Neural cell (in vitro differentiated cells): Measurements from ENCODE around the gene RBM6. TPM values are rescaled to one million over a fixed set of nuclear protein-coding genes. Genes with fewer than 3 reads are reported as not detected.

ENCODE experiments used
- H2AFZ ChIP-seq: fragments of 200-600, 300-800 bp; sonication (generic), shearing (Covaris generic); 2 replicates; pipeline ENCODE4 v1.6.0; 2014; ENCODE audit warnings: low read depth, mild to moderate bottlenecking, antibody characterized with exemption, low read length, moderate library complexity
- H3F3A ChIP-seq: fragments of 200-600 bp; shearing (Covaris generic); 2 replicates; pipeline ENCODE4 v1.6.1; 2016; ENCODE audit warnings: mild to moderate bottlenecking, moderate library complexity, mixed read lengths, antibody characterized with exemption, low read length; ENCODE audit not compliant: insufficient read depth, poor library complexity, severe bottlenecking
- H3K27ac ChIP-seq: fragments of 200-600, 300-800 bp; sonication (generic), shearing (Covaris generic); 2 replicates; pipeline ENCODE4 v1.5.1; 2014; ENCODE audit warnings: mild to moderate bottlenecking, low read length, moderate library complexity
- H3K27me3 ChIP-seq: fragments of 300-800, 200-600 bp; sonication (generic), shearing (Covaris generic); 2 replicates; pipeline ENCODE4 v1.6.0; 2014; ENCODE audit warnings: mild to moderate bottlenecking, low read depth, low read length, moderate library complexity; ENCODE audit not compliant: insufficient read depth
- H3K36me3 ChIP-seq: fragments of 300-800, 200-600 bp; sonication (generic), shearing (Covaris generic); 2 replicates; pipeline ENCODE4 v1.5.1; 2014; ENCODE audit warnings: mild to moderate bottlenecking, antibody characterized with exemption, low read length, moderate library complexity; ENCODE audit not compliant: insufficient read depth
- H3K4me2 ChIP-seq: fragments of 300-800, 200-600 bp; sonication (generic), shearing (Covaris generic); 2 replicates; pipeline ENCODE4 v1.6.0; 2014; ENCODE audit warnings: mild to moderate bottlenecking, low read length
- H3K4me3 ChIP-seq: fragments of 300-800, 200-600 bp; sonication (generic), shearing (Covaris generic); 2 replicates; pipeline ENCODE4 v1.5.1; 2014; ENCODE audit warnings: mild to moderate bottlenecking, low read length, moderate library complexity
- H3K79me2 ChIP-seq: fragments of 200-600 bp; shearing (Covaris generic); replicated peaks from 2 replicates; pipeline ENCODE4 v1.6.0; 2014; ENCODE audit warnings: mild to moderate bottlenecking, low read length, moderate library complexity; ENCODE audit not compliant: insufficient read depth
- H3K9ac ChIP-seq: fragments of 300-800, 200-600 bp; sonication (generic), shearing (Covaris generic); 2 replicates; pipeline ENCODE4 v1.6.1; 2016; ENCODE audit warnings: mild to moderate bottlenecking, low read length, mixed read lengths
- H3K9me2 ChIP-seq: fragments of 200-600 bp; shearing (Covaris generic); 2 replicates; pipeline ENCODE4 v1.6.1; 2016; ENCODE audit warnings: mild to moderate bottlenecking, low read length, mixed read lengths; ENCODE audit not compliant: insufficient read depth
- H3K9me3 ChIP-seq: fragments of 200-600, 300-800 bp; sonication (generic), shearing (Covaris generic); 2 replicates; pipeline ENCODE4 v1.6.1; 2016; ENCODE audit warnings: mild to moderate bottlenecking, mixed run types, low read length, moderate library complexity, mixed read lengths
- H4K20me1 ChIP-seq: fragments of 200-600 bp; shearing (Covaris generic); 2 replicates; pipeline ENCODE4 v1.6.1; 2016; ENCODE audit warnings: mild to moderate bottlenecking, mixed run types; ENCODE audit not compliant: insufficient read depth
- CTCF ChIP-seq: fragments of 450-650 bp; IDR thresholded peaks from 2 replicates; pipeline ENCODE4 v1.5.1; 2014; ENCODE audit warnings: antibody characterized with exemption, mild to moderate bottlenecking, moderate library complexity; ENCODE audit not compliant: poor library complexity, severe bottlenecking
- EP300 ChIP-seq: fragments of 450-650 bp; conservative IDR thresholded peaks from 2 replicates; pipeline ENCODE4 v1.6.1; 2014; ENCODE audit warnings: antibody characterized with exemption, mild to moderate bottlenecking, moderate library complexity; ENCODE audit not compliant: poor library complexity, severe bottlenecking
- EZH2 ChIP-seq: fragments of 200-600, 300-800 bp; shearing (Covaris generic), sonication (generic); IDR thresholded peaks from 2 replicates; pipeline ENCODE4 v1.6.1; 2014; ENCODE audit warnings: antibody characterized with exemption, low read length, borderline replicate concordance, mild to moderate bottlenecking; ENCODE audit not compliant: insufficient read depth, poor library complexity, severe bottlenecking
- MXI1 ChIP-seq: fragments of 450-650 bp; conservative IDR thresholded peaks from 2 replicates; pipeline ENCODE4 v1.6.1; 2014; ENCODE audit warnings: antibody characterized with exemption, mild to moderate bottlenecking; ENCODE audit not compliant: poor library complexity, severe bottlenecking
- POLR2AphosphoS5 ChIP-seq: IDR thresholded peaks from 2 replicates; pipeline ENCODE4 v1.6.1; 2012
- RAD21 ChIP-seq: fragments of 450-650 bp; conservative IDR thresholded peaks from 2 replicates; pipeline ENCODE4 v1.6.1; 2014; ENCODE audit warnings: antibody characterized with exemption, mild to moderate bottlenecking, moderate library complexity
- REST ChIP-seq: IDR thresholded peaks from 2 replicates; pipeline ENCODE4 v1.6.1; 2012; ENCODE audit warnings: borderline replicate concordance
- SMC3 ChIP-seq: fragments of 450-650 bp; conservative IDR thresholded peaks from 2 replicates; pipeline ENCODE4 v1.6.1; 2014; ENCODE audit warnings: antibody characterized with exemption, mild to moderate bottlenecking, moderate library complexity; ENCODE audit not compliant: poor library complexity
- TAF1 ChIP-seq: IDR thresholded peaks from 2 replicates; pipeline ENCODE4 v1.6.1; 2012; ENCODE audit warnings: low read depth
- polyA plus RNA-seq: library from polyadenylated mRNA; depleted of rRNA; stranded (reverse); fragments of >200 nt; gene quantifications from 2 replicates; pipeline ENCODE4 v1.2.3, GENCODE V29; 2014

The RBM6 gene
- polyA plus RNA-seq, 1 donor from 2014 or later, result 177 TPM

DNA sequence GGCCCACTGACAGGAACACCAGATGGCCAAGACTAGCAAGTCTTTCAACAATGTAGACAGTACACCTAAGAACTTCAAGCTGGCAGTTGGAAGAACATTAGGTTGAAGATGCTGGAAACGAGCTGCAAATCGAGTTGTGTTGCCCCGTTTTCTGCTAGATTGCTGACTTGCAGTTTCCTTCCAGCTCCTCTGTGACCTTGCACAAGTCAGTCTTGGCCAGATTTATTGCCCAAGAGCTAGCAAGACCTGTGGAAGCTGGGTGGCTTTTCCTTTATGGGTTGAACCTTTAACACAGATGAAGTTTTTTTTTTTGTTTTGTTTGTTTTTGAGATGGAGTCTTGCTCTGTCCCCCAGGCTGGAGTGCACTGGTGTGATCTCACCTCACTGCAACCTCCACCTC, 2.9 kb upstream of the RBM6 start:
- Histone ChIP-seq H4K20me1 (no peaks in the 10 kb centered on the region), H3K9me3 (no peaks in the 10 kb centered on the region), H3K79me2 (peaks cover 16% of the 10 kb centered on the region), H3K27me3 (no peaks in the 10 kb centered on the region), H3F3A (peaks cover 3% of the 10 kb centered on the region), H3K36me3 (no peaks in the 10 kb centered on the region), H3K27ac (no peak overlapping the region), H3K9ac (no peak overlapping the region), H3K4me3 (no peak overlapping the region), H3K4me2 (no peak overlapping the region), H3K9me2 (no peaks in the 10 kb centered on the region), H2AFZ (no peak overlapping the region)
- TF ChIP-seq EP300 (no peak), TAF1 (no peak), RAD21 (no peak), POLR2AphosphoS5 (no peak), CTCF (no peak), SMC3 (no peak), MXI1 (no peak), REST (no peak), EZH2 (no peak)

GRCh38 chr3:49940667-49941249, 808 bp downstream of the RBM6 start:
- Histone ChIP-seq H4K20me1 (no peaks in the 10 kb centered on the region), H3K4me3 (peak overlapping the region; percentile 80), H3K9ac (peak overlapping the region; percentile 97), H3K27ac (peak overlapping the region; percentile 95), H3K36me3 (no peaks in the 10 kb centered on the region), H3K9me3 (no peaks in the 10 kb centered on the region), H3K27me3 (no peaks in the 10 kb centered on the region), H2AFZ (peak overlapping the region; percentile 74), H3K4me2 (peak overlapping the region; percentile 63), H3K79me2 (peaks cover 50% of the 10 kb centered on the region), H3K9me2 (no peaks in the 10 kb centered on the region), H3F3A (peaks cover 3% of the 10 kb centered on the region)
- TF ChIP-seq CTCF (no peak), EZH2 (no peak), TAF1 (no peak), REST (no peak), SMC3 (no peak)
